ENCODE results near the gene WTAP. TPM values are rescaled to one million over a fixed set of nuclear protein-coding genes. Genes with fewer than 3 reads are reported as not detected.
"Not testable (repeated sequence)": the region's sequence is repeated elsewhere in the genome, so short reads cannot be mapped to it uniquely, and the experiment has no call there.

The WTAP gene
- total RNA-seq, 4 donors from 2014 or later, result 57.8 to 76.7 (median 67.9) TPM

DNA sequence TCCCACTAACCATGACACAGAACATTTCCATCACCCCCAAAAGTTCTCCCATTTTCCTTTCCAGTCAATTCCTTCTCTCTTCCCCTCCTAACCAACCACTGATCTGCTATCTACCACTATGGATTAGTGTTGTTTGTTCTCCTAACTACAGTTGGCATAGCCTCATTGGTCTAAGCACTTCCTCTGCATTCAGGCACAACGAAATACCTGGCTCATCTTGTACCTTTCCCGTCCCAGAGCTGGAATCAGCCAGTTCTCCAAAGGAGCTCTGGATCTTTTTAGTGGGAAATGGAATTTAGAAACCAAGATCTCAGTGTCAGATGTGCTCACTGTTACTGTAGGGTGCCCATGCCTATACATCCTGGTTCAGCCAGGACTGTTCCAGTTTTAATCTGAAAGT, 4.0 kb upstream of the WTAP start:
- DNase-seq (ENCODE audit: low spot score in 2 of 2), result no peak
- H3K4me3 ChIP-seq (ENCODE audit: low read depth, poor library complexity, severe bottlenecking), result no peak overlapping the region
- TF ChIP-seq, protein P1, sequence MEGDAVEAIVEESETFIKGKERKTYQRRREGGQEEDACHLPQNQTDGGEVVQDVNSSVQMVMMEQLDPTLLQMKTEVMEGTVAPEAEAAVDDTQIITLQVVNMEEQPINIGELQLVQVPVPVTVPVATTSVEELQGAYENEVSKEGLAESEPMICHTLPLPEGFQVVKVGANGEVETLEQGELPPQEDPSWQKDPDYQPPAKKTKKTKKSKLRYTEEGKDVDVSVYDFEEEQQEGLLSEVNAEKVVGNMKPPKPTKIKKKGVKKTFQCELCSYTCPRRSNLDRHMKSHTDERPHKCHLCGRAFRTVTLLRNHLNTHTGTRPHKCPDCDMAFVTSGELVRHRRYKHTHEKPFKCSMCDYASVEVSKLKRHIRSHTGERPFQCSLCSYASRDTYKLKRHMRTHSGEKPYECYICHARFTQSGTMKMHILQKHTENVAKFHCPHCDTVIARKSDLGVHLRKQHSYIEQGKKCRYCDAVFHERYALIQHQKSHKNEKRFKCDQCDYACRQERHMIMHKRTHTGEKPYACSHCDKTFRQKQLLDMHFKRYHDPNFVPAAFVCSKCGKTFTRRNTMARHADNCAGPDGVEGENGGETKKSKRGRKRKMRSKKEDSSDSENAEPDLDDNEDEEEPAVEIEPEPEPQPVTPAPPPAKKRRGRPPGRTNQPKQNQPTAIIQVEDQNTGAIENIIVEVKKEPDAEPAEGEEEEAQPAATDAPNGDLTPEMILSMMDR (IDR thresholded peaks at IDR 0.05), result no peak
- 70 to 89% methylated on average over 2 of the region's 2 CpGs for WGBS, 2 donors
- intact Hi-C loops (cut with DNase I; ENCODE audit: low total_unique reads), result no loop called here

DNA sequence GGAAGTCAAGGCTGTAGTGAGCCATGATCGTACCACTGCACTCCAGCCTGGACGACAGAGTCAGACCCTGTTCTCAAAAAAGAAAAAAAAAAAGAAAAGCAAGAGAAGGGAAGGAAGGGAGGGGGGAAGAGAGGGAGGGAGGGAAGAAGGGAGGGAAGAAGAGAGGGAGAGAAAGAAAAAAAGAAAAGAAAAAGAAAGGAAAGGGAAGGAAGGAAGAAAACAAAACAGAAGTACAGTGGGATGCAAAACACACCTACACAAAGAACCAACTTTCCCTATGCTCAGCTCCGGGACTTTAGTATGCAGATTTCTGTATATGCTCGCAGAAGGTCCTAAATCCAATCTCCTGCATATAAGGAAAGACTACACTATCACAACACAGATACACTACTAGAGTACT, 2.5 kb upstream of the WTAP start:
- no peak for TF ChIP-seq POLR2A (IDR thresholded peaks at IDR 0.05)
- TF ChIP-seq, protein P1 (IDR thresholded peaks at IDR 0.05), result no peak
- WGBS, 2 donors, result 92 to 94% methylated on average over 4 of the region's 4 CpGs
- no peak for DNase-seq (ENCODE audit: low spot score in 2 of 2)
- intact Hi-C loops (cut with DNase I; ENCODE audit: low total_unique reads), result no loop called here
- no peak overlapping the region for H3K4me3 ChIP-seq (ENCODE audit: low read depth, poor library complexity, severe bottlenecking)

DNA sequence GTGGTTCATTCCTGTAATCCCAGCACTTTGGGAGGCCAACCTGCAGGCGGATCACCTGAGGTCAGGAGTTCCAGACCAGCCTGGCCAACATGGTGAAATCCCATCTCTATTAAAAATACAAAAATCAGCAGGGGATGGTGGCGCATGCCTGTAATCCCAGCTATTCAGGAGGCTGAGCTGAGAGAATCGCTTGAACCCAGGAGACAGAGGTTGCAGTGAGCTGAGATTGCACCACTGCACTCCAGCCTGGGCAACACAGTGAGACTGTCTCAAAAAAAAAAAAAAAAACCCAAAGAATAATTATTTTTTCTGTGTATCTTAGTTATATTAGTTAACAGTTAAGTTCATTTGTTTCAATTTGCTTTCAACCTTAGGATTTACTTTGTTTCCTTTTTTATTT, 2.1 kb upstream of the WTAP start:
- DNase-seq (ENCODE audit: low spot score in 2 of 2); H3K4me3 ChIP-seq (ENCODE audit: low read depth, poor library complexity, severe bottlenecking); intact Hi-C loops (cut with DNase I; ENCODE audit: low total_unique reads): not testable (repeated sequence)
- 96 to 99% methylated on average over 3 of the region's 3 CpGs for WGBS, 2 donors

DNA sequence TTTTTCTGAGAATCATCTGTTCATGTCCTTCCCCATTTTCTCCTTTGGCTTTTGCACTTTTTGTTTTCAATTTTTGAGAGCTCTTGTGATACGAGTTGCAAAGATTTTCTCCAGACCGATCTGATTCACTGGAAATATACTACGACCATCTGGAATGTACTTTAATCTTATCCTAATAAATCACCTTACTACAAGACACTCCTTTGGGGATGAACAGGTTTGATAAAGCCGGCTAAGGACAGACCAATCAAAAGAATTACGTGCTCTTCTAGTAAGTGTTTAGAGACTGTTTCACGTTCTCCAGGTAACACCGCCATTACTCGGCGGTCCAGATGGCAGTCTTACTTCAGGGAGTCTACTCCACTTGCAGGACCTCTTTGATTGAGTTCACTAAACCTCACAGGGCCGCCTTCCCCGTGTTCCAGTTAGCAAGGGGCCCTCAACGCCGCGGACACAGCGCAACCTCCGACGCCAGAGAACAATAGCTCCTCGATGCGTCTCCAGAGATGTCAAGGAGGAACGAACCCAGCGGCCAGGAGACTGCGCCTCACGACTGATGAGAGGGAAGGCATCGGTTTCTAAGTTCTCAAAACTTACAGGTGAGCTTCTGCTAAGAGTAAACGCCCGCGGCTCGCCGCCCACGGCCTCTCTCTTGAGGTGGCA, 920 bp upstream of the WTAP start:
- H3K4me3 ChIP-seq (ENCODE audit: low read depth, poor library complexity, severe bottlenecking), result peak overlapping the region; percentile 78
- WGBS, 2 donors, result 1% methylated on average over 28 to 30 of the region's 30 CpGs
- DNase-seq (ENCODE audit: low spot score in 2 of 2), result no peak
- intact Hi-C loops (cut with DNase I; ENCODE audit: low total_unique reads), result no loop called here
- no peak for TF ChIP-seq POLR2A (IDR thresholded peaks at IDR 0.05)
- TF ChIP-seq, protein P1 (IDR thresholded peaks at IDR 0.05), result no peak

DNA sequence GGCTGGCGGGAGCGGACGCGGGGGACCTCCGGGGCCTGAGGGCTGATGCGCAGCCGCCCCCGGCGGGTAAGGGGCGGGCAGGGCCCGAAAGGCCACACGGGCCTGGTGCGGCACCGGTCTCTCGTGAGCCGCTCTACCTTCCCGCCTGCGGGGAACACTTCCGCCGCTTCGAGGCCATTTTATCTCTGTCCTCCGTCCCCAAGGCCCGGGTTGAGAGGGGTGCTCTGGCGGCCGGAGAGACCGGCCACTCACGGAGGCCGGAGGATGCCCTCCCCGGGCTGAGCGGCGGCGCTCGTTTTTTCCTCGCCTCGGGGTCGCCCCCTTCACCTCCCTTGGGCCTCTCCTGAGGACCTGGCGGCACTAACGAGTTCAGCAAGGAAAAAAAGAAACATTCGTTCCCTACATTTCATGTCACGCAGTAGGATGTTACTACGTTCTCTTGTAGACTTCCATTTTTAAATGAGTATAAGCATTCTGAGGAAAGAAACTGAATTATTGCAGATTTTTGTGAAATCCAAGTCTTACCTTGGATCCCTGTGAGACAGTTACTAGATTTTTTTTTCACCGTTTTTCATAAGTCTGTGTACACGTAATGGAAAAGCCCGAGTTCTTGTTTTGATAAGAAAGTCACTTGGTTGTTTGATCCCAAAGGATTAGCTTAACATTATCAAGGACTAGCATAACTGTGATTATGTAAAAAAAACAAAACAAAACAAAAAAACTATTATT, 575 bp downstream of the WTAP start:
- DNase-seq (ENCODE audit: low spot score in 2 of 2), result no peak
- WGBS, 2 donors, result 0% methylated on average over 19 to 44 of the region's 44 CpGs
- intact Hi-C loops (cut with DNase I; ENCODE audit: low total_unique reads), result no loop called here
- H3K4me3 ChIP-seq (ENCODE audit: low read depth, poor library complexity, severe bottlenecking), result peak overlapping the region; percentile 85
- TF ChIP-seq, protein P1 (IDR thresholded peaks at IDR 0.05), result no peak
- TF ChIP-seq POLR2A (IDR thresholded peaks at IDR 0.05), result no peak

DNA sequence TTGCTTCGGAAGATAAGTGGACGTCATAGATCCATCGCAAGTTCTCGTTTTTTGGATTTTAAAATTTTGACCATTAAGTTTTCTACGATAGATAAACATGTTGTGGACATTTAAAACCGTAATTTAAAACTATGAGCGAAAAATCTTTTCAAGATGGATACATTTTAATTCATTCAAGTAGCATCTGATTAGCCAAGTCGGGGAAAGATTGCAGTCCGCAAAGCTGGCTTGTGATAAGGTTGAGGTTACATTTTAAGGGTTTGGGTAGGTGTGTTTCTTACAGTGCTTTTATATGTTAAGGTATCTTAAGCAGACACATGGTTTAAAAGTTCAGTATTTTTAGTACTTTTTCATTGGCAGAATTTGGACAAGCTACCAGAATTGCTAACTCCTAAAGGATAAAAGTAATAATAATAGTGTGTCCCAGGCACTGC, 1.2 kb downstream of the WTAP start:
- H3K4me3 ChIP-seq (ENCODE audit: low read depth, poor library complexity, severe bottlenecking), result peak overlapping the region; percentile 85
- TF ChIP-seq POLR2A (IDR thresholded peaks at IDR 0.05), result no peak
- TF ChIP-seq, protein P1 (IDR thresholded peaks at IDR 0.05), result no peak
- WGBS, 2 donors, result 1 to 2% methylated on average over 9 of the region's 9 CpGs
- no peak for DNase-seq (ENCODE audit: low spot score in 2 of 2)
- intact Hi-C loops (cut with DNase I; ENCODE audit: low total_unique reads), result no loop called here
